Activated CD4-positive, CD25-positive, alpha-beta regulatory T cell treated with anti-CD3 and anti-CD28 coated beads, Interleukin-2, amount 50 U/mL, for 24 hours (primary cell): ENCODE data around the gene COL1A1.

ENCODE experiments used
- ATAC-seq, 2 donors: fragments of 150-1000 bp; cut with Tn5 transposase; one replicate each; pipeline ENCODE4 v1.10.0; 2021; ENCODE audit warnings: mild to moderate bottlenecking in 1 of 2, moderate library complexity in 1 of 2

Gene COL1A1

GRCh38 chr17:50170662-50171370, 30.6 kb downstream of the COL1A1 start:
- peak in 1 of 2 donors; percentile 60 for ATAC-seq

- no peak for ATAC-seq
Measured at GRCh38 chr17:50169881-50170459, 31.5 kb downstream of the COL1A1 start.

- peak; percentile 64 for ATAC-seq
Measured at GRCh38 chr17:50169121-50169764, 32.2 kb downstream of the COL1A1 start.

- ATAC-seq: no peak
Measured at GRCh38 chr17:50168319-50168718, 33.1 kb downstream of the COL1A1 start.

- ATAC-seq: no peak
Measured at GRCh38 chr17:50167371-50167770, 34.1 kb downstream of the COL1A1 start.

GRCh38 chr17:50166518-50167181, 34.8 kb downstream of the COL1A1 start:
- no peak for ATAC-seq

- ATAC-seq: no peak
Measured at GRCh38 chr17:50165867-50166517, 35.4 kb downstream of the COL1A1 start, which contains the start of gene SGCA. TSS of gene SGCA (plus strand) at chr17:50166005. CDS start at chr17:50166041, 36 bp downstream.

GRCh38 chr17:50165466-50165865, 36.0 kb downstream of the COL1A1 start:
- ATAC-seq: no peak

- ATAC-seq: no peak
Measured at GRCh38 chr17:50165066-50165465, 36.4 kb downstream of the COL1A1 start.

GRCh38 chr17:50164697-50164988, 36.8 kb downstream of the COL1A1 start:
- ATAC-seq: no peak

- no peak for ATAC-seq
Measured at GRCh38 chr17:50163843-50164696, 37.4 kb downstream of the COL1A1 start.

GRCh38 chr17:50162466-50163254, 38.8 kb downstream of the COL1A1 start:
- ATAC-seq: no peak

- ATAC-seq: no peak
Measured at GRCh38 chr17:50161911-50162288, 39.5 kb downstream of the COL1A1 start.

- peak; percentile 98 for ATAC-seq
Measured at GRCh38 chr17:50161023-50161910, 40.2 kb downstream of the COL1A1 start.

- no peak for ATAC-seq
Measured at GRCh38 chr17:50157891-50158290, 43.5 kb downstream of the COL1A1 start.

- no peak for ATAC-seq
Measured at GRCh38 chr17:50155115-50155819, 46.2 kb downstream of the COL1A1 start.

GRCh38 chr17:50154604-50155003, 46.8 kb downstream of the COL1A1 start:
- no peak for ATAC-seq

GRCh38 chr17:50153650-50154575, 47.5 kb downstream of the COL1A1 start:
- no peak for ATAC-seq
